HG03196 (cell line): Measurements from ENCODE around the gene OGFR.

Source experiments
- ATAC-seq: cut with Tn5 transposase; IDR thresholded peaks from one replicate; pipeline ENCODE4 v1.9.1; 2021; ENCODE audit not compliant: unreplicated experiment

OGFR gene

DNA sequence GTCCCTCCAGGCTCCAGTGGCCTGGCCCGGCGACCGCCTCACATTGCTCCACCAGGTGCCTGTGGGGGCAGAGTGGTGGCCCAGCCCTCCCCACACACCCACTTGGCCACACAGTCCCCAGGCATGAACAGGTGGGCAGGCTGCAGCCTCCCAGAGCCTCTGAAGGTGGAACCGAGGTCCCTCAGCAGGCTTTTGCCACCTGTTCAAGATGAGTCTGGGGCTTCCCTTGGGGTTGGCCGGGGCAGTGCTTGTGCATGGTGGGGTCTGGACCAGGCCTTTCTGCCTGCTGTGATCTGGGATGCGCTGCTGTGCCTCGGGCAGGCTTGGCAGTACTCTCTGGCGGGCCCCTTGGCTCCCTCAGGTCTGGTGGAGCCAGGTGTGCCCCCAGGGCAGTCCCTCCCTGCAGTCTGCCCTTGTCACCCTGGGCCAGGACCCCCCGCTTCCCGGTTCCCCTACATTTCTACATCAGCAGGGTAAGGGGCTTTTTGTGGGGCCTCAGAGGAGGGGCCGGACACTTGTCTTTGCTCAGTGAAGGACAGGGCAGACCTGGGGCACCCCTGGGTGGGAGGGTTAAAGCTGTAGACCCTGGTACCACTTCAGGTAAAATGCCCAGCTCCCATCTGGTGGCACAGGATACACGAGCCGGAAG lies 9.5 kb downstream of the OGFR start:
- ATAC-seq, result no peak

- no peak for ATAC-seq
Measured at GRCh38 chr20:62814709-62815065, 10.1 kb downstream of the OGFR start.

DNA sequence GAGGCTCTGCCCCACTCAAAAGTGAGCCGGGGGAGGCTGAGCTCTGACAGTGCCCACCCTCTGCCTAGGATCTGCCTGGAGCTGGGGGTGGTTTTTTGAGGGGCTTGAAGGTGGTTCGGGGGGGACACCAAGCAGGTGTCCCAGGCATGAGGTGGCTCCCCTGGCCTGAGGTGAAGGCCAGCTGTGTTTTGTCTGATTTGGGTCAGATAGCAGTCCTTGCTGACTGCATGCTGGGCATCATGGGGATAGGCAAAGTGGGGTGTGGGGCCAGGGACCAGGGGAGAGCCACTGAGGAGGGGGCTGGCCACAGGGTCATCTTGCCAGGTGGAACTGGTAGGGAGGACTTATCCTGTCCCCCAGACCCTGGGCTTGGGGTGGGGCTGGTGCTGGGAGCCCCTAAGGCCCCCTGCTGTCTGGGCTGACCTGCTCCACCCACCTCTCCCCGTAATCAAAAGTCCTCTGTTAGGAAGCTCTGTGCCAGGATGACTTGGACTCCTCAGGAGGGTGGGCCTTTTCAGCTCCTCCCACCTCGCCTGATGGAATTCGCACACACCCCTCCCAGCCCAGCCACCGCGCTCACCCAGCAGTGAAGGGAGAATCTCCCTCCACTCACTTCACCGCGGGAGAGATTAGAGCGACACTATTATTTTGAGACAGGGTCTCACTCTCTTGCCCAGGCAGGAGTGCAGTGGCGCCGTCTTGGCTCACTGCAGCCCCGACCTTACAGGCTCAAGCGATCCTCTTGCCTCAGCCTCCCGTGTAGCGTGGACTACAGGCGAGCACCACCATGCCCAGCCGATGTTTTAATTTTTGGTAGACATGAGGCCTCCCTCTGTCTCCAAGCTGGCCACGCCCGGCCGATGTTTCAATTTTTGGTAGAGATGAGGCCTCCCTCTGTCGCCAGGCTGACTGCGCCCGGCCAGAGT lies 10.7 kb downstream of the OGFR start:
- ATAC-seq, result no peak

DNA sequence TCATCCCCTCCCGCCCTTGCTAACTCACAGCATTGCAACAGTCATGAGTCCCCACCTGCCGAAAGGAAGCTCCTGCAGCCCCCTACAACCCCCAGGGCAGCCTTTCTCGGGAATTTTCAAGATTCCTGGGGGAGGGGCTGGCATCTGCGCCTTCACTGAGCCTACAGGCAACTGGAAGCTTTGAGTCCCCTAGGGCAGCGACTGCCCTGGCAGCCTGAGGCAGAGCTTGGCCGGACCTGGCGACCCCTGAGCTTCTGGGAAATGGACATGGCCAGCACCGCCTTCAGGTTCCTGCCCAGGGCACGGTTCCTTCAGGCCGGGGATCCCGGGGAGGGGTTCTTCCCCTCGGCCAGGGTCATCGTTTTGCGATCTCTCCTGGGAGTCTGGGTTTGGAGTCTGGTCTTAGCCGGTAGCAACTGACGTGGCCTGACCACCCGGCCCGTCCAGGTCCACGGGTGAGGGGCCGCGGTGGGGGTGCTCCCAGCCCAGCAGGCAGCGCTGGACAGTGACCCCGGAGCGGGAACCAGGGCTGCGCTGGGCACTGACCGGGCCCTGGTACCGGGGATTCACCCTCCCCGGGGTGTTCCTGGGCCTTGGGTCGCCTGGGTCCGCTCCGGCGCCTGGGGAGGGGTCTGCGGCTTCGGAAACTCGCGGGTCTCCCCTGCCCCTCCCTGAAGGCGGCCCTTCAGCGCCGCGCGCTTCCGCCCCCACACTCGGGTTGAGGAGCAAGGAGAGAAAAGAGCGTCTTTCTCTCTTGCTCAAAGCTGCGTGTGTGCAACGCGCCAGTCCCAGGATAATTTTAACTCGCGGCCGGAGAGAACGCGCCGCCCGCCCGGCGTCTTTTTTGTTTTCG lies 11.6 kb downstream of the OGFR start:
- no peak for ATAC-seq

- no peak for ATAC-seq
Measured at GRCh38 chr20:62816884-62817873, 12.5 kb downstream of the OGFR start, which contains the start of gene COL9A3. COL9A3 (plus strand) TSS chr20:62817050; CDS start chr20:62817065, 15 bp downstream.

- no peak for ATAC-seq
Measured at GRCh38 chr20:62817975-62818591, 13.4 kb downstream of the OGFR start.

DNA sequence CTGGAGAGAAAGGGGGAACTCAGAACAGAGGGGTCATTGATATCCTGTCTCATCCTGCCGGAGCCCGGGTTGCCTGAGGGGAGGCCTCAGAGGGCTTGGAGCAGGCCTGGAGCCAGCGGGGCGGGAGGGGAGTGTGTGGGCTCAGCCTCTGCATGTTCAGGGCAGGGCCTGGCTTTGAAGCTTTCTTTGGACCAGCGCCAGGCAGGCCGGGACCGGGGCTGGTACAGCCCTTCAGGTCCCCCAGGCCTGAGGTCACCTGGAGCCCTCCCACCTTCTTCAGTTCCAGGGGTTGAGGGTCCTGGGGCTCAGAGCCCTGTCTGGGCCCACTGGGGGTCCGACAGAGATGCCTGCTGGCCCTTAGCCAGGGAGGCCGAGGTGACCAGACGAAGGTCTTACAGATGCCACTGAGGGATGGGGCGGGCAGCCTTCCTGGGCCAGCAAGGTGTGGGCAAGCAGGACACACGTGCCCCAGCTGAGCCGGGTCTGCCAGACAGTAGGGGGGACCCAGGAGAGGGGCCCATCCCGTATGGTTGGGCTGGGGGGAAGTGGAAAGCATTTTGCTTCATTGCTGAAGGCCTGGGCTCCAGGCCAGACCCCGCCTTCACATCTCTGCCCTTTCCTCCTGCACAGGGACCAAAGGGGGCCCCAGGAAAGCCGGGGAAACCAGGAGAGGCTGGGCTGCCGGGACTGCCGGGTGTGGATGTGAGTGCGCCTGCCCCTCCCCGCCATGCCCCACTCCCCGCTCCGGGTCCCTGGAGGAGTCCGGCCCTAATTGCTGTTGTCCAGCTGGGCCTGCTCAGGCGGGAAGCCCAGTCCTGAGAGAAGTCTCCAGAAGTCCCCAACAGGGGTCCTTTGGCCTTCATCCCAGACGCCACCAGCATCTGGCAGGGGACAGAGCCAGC lies 14.2 kb downstream of the OGFR start:
- ATAC-seq, result no peak

DNA sequence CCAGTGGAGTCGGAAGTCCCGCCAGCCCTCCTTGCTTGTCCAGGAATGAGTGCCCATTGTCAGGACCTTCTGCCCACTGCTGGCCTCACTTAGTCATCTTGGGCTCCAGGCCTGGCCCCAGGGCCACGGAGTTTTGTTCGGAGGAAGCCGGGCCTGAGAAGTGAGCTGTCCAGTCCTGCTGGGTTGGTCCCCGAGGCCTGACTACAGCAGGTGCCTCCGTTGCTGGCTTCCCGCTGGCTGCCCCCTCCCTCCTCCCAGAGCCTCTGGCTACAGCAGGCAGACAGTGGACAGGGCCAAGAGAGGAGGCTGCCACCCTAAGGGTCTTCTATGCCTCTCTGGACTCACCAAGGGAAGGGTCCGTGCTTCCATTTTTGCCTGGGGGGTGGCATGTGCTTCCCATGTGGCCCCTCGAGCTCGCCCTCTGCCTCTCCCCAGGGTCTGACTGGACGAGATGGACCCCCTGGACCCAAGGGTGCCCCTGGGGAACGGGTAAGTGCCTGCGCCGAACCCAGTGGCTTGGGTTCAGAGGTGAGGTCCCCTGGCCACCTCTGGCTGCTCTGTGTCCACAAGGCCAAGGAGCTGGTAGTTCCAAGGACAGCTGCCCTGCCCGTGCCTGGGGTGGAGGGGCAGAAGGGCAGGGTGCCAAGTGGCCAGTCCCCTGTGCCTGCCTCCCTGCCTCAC lies 15.0 kb downstream of the OGFR start:
- no peak for ATAC-seq

GRCh38 chr20:62820208-62820961 lies 15.8 kb downstream of the OGFR start:
- no peak for ATAC-seq

DNA sequence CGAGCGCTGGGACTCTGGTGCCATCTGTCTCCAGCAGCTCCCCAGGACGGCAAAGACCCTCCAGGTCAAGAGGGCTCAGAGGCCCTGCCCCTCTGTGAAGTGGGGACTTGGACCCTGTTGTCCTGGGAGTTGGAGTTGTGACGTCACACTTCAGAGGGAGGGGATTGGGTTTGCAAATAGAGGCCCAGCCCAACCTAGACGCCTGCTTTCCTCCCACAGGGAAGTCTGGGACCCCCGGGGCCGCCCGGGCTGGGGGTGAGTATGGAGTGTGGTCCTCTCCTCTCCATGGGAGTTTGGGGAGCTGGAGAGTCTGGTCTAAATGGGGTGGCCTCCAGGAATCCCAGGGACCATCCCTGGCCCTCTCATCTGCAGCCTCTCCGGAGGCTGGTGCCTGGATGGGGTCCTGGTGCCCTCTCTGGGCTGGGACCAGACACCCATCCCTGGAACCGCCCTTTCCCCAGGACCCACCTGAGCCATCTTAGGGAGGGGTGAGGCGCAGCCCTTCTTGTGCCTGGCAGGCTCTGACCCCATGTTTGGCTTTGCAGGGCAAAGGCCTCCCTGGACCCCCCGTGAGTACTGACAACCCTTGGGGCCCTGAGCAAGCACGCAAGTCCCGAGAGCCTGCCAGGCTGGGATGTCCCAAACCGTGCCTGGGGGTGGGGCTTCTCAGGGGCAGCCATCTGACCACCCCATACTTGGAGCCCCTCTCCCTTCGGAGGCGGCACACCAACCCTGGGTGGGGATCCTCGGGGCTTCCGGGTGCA lies 16.5 kb downstream of the OGFR start:
- ATAC-seq, result no peak

GRCh38 chr20:62821726-62822210 lies 17.1 kb downstream of the OGFR start:
- no peak for ATAC-seq

DNA sequence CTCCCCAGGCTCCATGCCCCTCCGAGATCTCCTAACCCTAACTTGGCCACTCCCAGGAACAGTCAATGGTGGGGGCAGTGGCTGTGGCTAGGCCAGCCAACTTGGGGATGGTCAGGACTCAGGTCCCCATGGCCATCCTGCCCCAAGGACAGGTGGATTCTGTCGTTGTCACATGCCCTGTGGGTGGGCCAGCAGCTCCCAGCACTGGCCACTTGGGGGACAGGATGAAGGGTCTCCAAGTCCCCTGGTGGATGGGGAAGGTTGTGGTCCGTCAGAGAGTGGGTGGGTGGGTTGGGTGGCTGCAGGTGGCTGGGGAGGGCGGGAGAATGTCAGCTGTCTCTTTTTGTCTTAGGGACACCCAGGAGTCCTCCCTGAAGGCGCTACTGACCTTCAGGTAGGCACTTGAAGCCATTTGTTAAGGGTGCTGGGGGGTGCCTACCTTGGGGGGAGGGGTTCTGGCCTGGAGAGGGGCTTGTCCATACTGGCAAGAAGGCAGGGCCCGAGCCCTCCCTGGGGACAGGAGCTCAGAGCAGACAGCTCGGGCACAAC lies 17.7 kb downstream of the OGFR start:
- no peak for ATAC-seq

GRCh38 chr20:62822788-62823651 lies 18.4 kb downstream of the OGFR start:
- ATAC-seq, result no peak

DNA sequence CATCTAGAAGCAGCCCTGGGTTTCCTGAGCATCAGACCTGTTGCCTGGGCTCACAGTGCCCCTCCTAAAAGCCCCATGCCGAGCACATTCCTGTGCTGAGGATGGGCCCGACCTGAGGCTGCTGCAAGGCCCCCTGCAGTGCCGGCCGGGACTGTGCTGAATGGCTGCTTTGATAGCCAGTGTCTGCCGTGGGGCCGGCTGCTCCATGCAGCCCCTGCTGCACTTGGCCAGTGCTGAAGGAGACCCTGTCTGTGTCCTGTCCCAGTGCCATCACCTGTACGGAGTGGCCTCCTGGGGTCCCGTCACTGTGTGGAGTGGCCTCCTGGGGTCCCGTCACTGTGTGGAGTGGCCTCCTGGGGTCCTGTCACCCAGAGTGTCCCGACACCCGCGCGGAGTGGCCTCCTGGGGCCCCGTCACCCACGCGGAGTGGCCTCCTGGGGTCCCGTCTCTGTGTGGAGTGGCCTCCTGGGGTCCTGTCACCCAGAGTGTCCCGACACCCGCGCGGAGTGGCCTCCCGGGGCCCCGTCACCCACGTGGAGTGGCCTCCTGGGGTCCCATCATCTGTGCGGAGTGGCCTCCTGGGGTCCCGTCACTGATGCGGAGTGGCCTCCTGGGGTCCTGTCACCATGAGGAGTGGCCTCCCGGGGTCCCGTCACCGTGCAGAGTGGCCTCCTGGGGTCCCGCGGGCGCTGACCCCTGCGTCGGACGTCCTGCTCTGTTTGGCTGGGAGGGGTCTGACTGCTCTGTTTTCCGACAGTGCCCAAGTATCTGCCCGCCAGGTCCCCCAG lies 19.2 kb downstream of the OGFR start:
- no peak for ATAC-seq
